ENCODE data around the gene ST6GALNAC5.

- TF ChIP-seq CTCF (IDR thresholded peaks at IDR 0.05) = no peak
- no peak for TF ChIP-seq POLR2A (IDR thresholded peaks at IDR 0.05)
Measured at GRCh38 chr1:76871355-76871974, 4.2 kb downstream of the ST6GALNAC5 start.
